ENCODE data around the gene APOB. TPM values are rescaled to one million over a fixed set of nuclear protein-coding genes. Genes with fewer than 3 reads are reported as not detected.

APOB gene
- total and polyA plus RNA-seq, 2 of the 13 experiments (the other 11 are each of a cell fraction or from before 2014, with no cell fraction given): 1,569 to 2,515 TPM

GRCh38 chr2:21043744-21044532, at the start of gene APOB (continued):
- TF ChIP-seq ZNF512B (CRISPR knock-in tag; IDR thresholded peaks at IDR 0.05; ENCODE audit: borderline replicate concordance): no peak
- TF ChIP-seq REST (IDR thresholded peaks at IDR 0.05; ENCODE audit: borderline replicate concordance in 1 of 2, low read depth in 1 of 2, low read length in 2 of 2): peak in 1 of 2 experiments; percentile 85; a peak in 2 of 4 replicates
- TF ChIP-seq GMEB2 (CRISPR knock-in tag; IDR thresholded peaks at IDR 0.05; ENCODE audit: low read depth): 0 out of 2 replicates have a peak, but pooled peaks have one; percentile 28
- peak; percentile 88 for TF ChIP-seq ZNF687 (CRISPR knock-in tag; IDR thresholded peaks at IDR 0.05)
- peak; percentile 92 for TF ChIP-seq ZNF367 (CRISPR knock-in tag; IDR thresholded peaks at IDR 0.05; ENCODE audit: borderline replicate concordance)
- TF ChIP-seq SMAD3 (CRISPR knock-in tag; IDR thresholded peaks at IDR 0.05): peak; percentile 99
- TF ChIP-seq ZZZ3 (CRISPR knock-in tag; IDR thresholded peaks at IDR 0.05; ENCODE audit: borderline replicate concordance): peak; percentile 96; the same call in 1 of the 2 replicates
- no peak for TF ChIP-seq KAT2B (IDR thresholded peaks at IDR 0.05; ENCODE audit: borderline replicate concordance, low read depth, low read length)
- peak; percentile 91; the same call in 1 of the 2 replicates for TF ChIP-seq ZNF839 (CRISPR knock-in tag; IDR thresholded peaks at IDR 0.05; ENCODE audit: borderline replicate concordance)
- no peak for TF ChIP-seq ADNP (CRISPR knock-in tag; IDR thresholded peaks at IDR 0.05)
- TF ChIP-seq ZNF691 (CRISPR knock-in tag; IDR thresholded peaks at IDR 0.05; ENCODE audit: borderline replicate concordance, low read depth): peak; percentile 85; the same call in 1 of the 2 replicates
- peak; percentile 34 for TF ChIP-seq WIZ (CRISPR knock-in tag; IDR thresholded peaks at IDR 0.05)
- TF ChIP-seq JUNB (CRISPR knock-in tag; IDR thresholded peaks at IDR 0.05; ENCODE audit: borderline replicate concordance): no peak; the same call in 1 of the 2 replicates
- TF ChIP-seq ZNF234 (CRISPR knock-in tag; conservative IDR thresholded peaks at IDR 0.05): no peak; the same call in 1 of the 2 replicates

Measured in HepG2 (cell line).